H9 (cell line): Measurements from ENCODE around the gene MEGF10. TPM values are rescaled to one million over a fixed set of nuclear protein-coding genes. Genes with fewer than 3 reads are reported as not detected.

Experiments used
- DNase-seq: peaks from one replicate; pipeline ENCODE4 v3.0.0-alpha.2; 2017
- H2AFZ ChIP-seq: one replicate; pipeline ENCODE4 v1.6.1; 2013; ENCODE audit warnings: mild to moderate bottlenecking, low read length, control low read depth, moderate library complexity
- H2AK5ac ChIP-seq: 2 replicates; pipeline ENCODE4 v1.6.1; 2013; ENCODE audit warnings: low read length, control low read depth, mixed read lengths; ENCODE audit not compliant: insufficient read length
- H2BK120ac ChIP-seq: one replicate; pipeline ENCODE4 v1.6.1; 2013; ENCODE audit warnings: low read depth, mild to moderate bottlenecking, low read length, control low read depth, inconsistent platforms; ENCODE audit not compliant: poor library complexity, severe bottlenecking
- H2BK12ac ChIP-seq: 2 replicates; pipeline ENCODE4 v1.6.1; 2013; ENCODE audit warnings: low read length, control low read depth, mixed read lengths, low read depth; ENCODE audit not compliant: insufficient read length
- H2BK15ac ChIP-seq: 2 replicates; pipeline ENCODE4 v1.6.1; 2013; ENCODE audit warnings: low read depth, low read length, control low read depth
- H2BK20ac ChIP-seq: one replicate; pipeline ENCODE4 v1.6.1; 2013; ENCODE audit warnings: low read depth, mild to moderate bottlenecking, low read length, control low read depth, inconsistent platforms; ENCODE audit not compliant: poor library complexity, severe bottlenecking
- H2BK5ac ChIP-seq: 2 replicates; pipeline ENCODE4 v1.6.1; 2013; ENCODE audit warnings: low read length, control low read depth, mixed read lengths; ENCODE audit not compliant: insufficient read length
- H3K14ac ChIP-seq: 2 replicates; pipeline ENCODE4 v1.6.1; 2013; ENCODE audit warnings: low read length, control low read depth; ENCODE audit not compliant: insufficient read depth
- H3K18ac ChIP-seq: 2 replicates; pipeline ENCODE4 v1.6.1; 2013; ENCODE audit warnings: low read depth, mild to moderate bottlenecking, mixed read lengths, low read length, control low read depth; ENCODE audit not compliant: insufficient read length
- H3K23ac ChIP-seq: 2 replicates; pipeline ENCODE4 v1.6.1; 2013; ENCODE audit warnings: low read length, control low read depth, mixed read lengths, low read depth; ENCODE audit not compliant: insufficient read length
- H3K23me2 ChIP-seq: 2 replicates; pipeline ENCODE4 v1.6.1; 2013; ENCODE audit warnings: low read depth, mild to moderate bottlenecking, mixed read lengths, low read length, control low read depth; ENCODE audit not compliant: insufficient read length, poor library complexity, severe bottlenecking
- H3K27ac ChIP-seq: 2 replicates; pipeline ENCODE4 v1.5.1; 2013; ENCODE audit warnings: low read length, control low read depth, mixed read lengths, low read depth; ENCODE audit not compliant: insufficient read length
- H3K27me3 ChIP-seq: 2 replicates; pipeline ENCODE4 v1.6.1; 2013; ENCODE audit warnings: low read length, control low read depth, inconsistent platforms; ENCODE audit not compliant: insufficient read depth
- H3K4ac ChIP-seq: 2 replicates; pipeline ENCODE4 v1.6.1; 2013; ENCODE audit warnings: low read depth, mild to moderate bottlenecking, control low read depth, inconsistent platforms, low read length, moderate library complexity
- H3K4me1 ChIP-seq: 2 replicates; pipeline ENCODE4 v1.6.1; 2013; ENCODE audit warnings: low read length, control low read depth, inconsistent platforms; ENCODE audit not compliant: insufficient read depth
- H3K4me2 ChIP-seq: 2 replicates; pipeline ENCODE4 v1.6.1; 2013; ENCODE audit warnings: low read length, control low read depth, mixed read lengths; ENCODE audit not compliant: insufficient read length, insufficient read depth
- H3K56ac ChIP-seq: 2 replicates; pipeline ENCODE4 v1.6.1; 2013; ENCODE audit warnings: low read depth, mild to moderate bottlenecking, mixed read lengths, low read length, control low read depth; ENCODE audit not compliant: insufficient read length
- H3K79me1 ChIP-seq: 2 replicates; pipeline ENCODE4 v1.6.1; 2013; ENCODE audit warnings: low read depth, mild to moderate bottlenecking, moderate library complexity, low read length, control low read depth, inconsistent platforms; ENCODE audit not compliant: insufficient read depth, poor library complexity, severe bottlenecking
- H3K79me2 ChIP-seq: 2 replicates; pipeline ENCODE4 v1.6.1; 2013; ENCODE audit warnings: low read length, control low read depth, inconsistent platforms; ENCODE audit not compliant: insufficient read depth
- H3K9ac ChIP-seq: 2 replicates; pipeline ENCODE4 v1.6.1; 2013; ENCODE audit warnings: low read length, control low read depth, mixed read lengths; ENCODE audit not compliant: insufficient read length; ENCODE audit errors: extremely low read depth
- H3K9me3 ChIP-seq: one replicate; pipeline ENCODE4 v1.6.1; 2013; ENCODE audit warnings: low read depth, low read length, inconsistent platforms; ENCODE audit not compliant: control insufficient read depth
- H3T11ph ChIP-seq: one replicate; pipeline ENCODE4 v1.6.1; 2013; ENCODE audit warnings: mild to moderate bottlenecking, low read length, control low read depth, inconsistent platforms
- H4K20me1 ChIP-seq: one replicate; pipeline ENCODE4 v1.6.1; 2013; ENCODE audit not compliant: control insufficient read depth, insufficient read length, insufficient read depth
- H4K5ac ChIP-seq: 2 replicates; pipeline ENCODE4 v1.6.1; 2013; ENCODE audit warnings: low read depth, mild to moderate bottlenecking, mixed read lengths, low read length, control low read depth; ENCODE audit not compliant: insufficient read length
- H4K8ac ChIP-seq: replicated peaks from 2 replicates; pipeline ENCODE4 v1.6.1; 2013; ENCODE audit warnings: low read length, control low read depth, mixed read lengths, low read depth; ENCODE audit not compliant: insufficient read length
- H4K91ac ChIP-seq: 2 replicates; pipeline ENCODE4 v1.6.1; 2013; ENCODE audit warnings: low read depth, mild to moderate bottlenecking, moderate library complexity, mixed read lengths, low read length, control low read depth; ENCODE audit not compliant: insufficient read length
- H3K27ac Mint-ChIP-seq, 3 experiments: 2 replicates in 2 of 3; 3 replicates in 1 of 3; pipeline ENCODE4 v1.8.0; 2020 to 2021; ENCODE audit warnings: mixed read lengths in 3 of 3, mild to moderate bottlenecking in 1 of 3, moderate library complexity in 1 of 3
- H3K27me3 Mint-ChIP-seq: 2 replicates; pipeline ENCODE4 v1.8.0; 2021; ENCODE audit warnings: low read depth, mild to moderate bottlenecking, moderate library complexity, mixed read lengths
- H3K36me3 Mint-ChIP-seq, 3 experiments: 2 replicates in 2 of 3; 3 replicates in 1 of 3; pipeline ENCODE4 v1.8.0; 2020 to 2021; ENCODE audit warnings: low read depth in 3 of 3, mixed read lengths in 3 of 3; ENCODE audit not compliant: insufficient read depth in 1 of 3
- H3K4me1 Mint-ChIP-seq, 2 experiments: 2 replicates each; pipeline ENCODE4 v1.8.0; 2020; ENCODE audit warnings: mixed read lengths in 2 of 2
- H3K4me3 Mint-ChIP-seq, 2 experiments: 2 replicates in 1 of 2; 3 replicates in 1 of 2; pipeline ENCODE4 v1.8.0; 2020 to 2021; ENCODE audit warnings: mild to moderate bottlenecking in 2 of 2, mixed read lengths in 2 of 2, moderate library complexity in 1 of 2
- H3K9me3 Mint-ChIP-seq, 2 experiments: 2 replicates in 1 of 2; 3 replicates in 1 of 2; pipeline ENCODE4 v1.8.0; 2020; ENCODE audit warnings: mild to moderate bottlenecking in 2 of 2, mixed read lengths in 2 of 2, moderate library complexity in 1 of 2
- WGBS: extraction: QIAGEN DNeasy Blood & Tissue Kit; methylation state at CpG from one replicate; pipeline ENCODE4 v1.1.7; 2013; ENCODE audit warnings: missing lambda C conversion rate, low lambda C conversion rate, mixed read lengths; ENCODE audit not compliant: insufficient read length; ENCODE audit errors: extremely low coverage; 5-methylcytosine and 5-hydroxymethylcytosine counted together
- total RNA-seq: library from RNA; stranded (reverse); gene quantifications from 2 replicates; pipeline ENCODE4 v1.2.1, GENCODE V29; 2021
- TF ChIP-seq, protein P1 (sequence below): fragments of 200-600 bp; sonication (generic); conservative IDR thresholded peaks from 3 replicates; pipeline ENCODE4 v1.8.0; 2021; ENCODE audit warnings: antibody characterized with exemption, mild to moderate bottlenecking

MEGF10 gene
- total RNA-seq, 1 experiment from 2014 or later, result 36.5 TPM

DNA sequence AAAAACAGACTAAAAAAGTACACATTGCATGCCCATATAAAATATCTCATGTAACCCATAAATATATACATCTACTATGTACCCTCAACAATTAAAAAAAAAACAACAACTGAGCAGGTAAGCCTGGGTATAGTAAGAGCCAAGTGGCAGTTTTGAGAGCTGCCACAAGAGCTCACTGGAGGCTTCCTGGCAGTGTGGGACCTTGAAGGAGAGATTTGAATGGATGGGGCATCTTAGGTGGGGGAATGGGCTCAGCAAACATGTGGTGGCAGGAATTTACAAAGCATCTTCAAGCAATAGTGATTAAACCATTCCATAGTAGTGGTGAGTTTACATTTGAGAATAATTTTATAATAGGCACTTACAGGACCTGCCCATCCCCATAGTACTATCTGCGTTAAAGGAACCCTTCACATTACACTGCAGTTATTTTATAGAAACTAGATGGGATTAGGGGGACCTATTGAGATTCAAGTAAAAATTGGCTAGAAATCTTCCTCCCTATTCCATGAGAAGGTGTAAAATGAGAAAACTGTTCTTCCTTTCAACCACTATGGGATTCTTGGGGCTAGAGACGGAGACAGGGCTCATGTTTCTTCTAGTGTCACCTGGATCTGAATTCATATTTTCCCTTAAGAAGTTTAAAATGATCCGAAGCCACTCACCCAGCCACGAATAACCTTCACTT is 6.9 kb downstream of the MEGF10 start:
- H3K18ac ChIP-seq, result no peak overlapping the region
- H3K9me3 ChIP-seq, result no peaks in the 10 kb centered on the region
- no CpG with 5 or more reads among the region's 4 CpGs for whole genome bisulfite sequencing
- no peak overlapping the region for H3K9ac ChIP-seq
- no peak for DNase-seq
- H3K4me2 ChIP-seq, result no peak overlapping the region
- no peak overlapping the region for H2BK12ac ChIP-seq
- H4K20me1 ChIP-seq, result no peaks in the 10 kb centered on the region
- no peak overlapping the region for H3K14ac ChIP-seq
- H2BK20ac ChIP-seq, result no peak overlapping the region
- no peaks in the 10 kb centered on the region for H3K79me1 ChIP-seq
- H3K9me3 Mint-ChIP-seq, result no peaks in the 10 kb centered on the region
- H3K79me2 ChIP-seq, result peaks cover 8% of the 10 kb centered on the region; the same call in 1 of the 2 replicates
- TF ChIP-seq, protein P1, sequence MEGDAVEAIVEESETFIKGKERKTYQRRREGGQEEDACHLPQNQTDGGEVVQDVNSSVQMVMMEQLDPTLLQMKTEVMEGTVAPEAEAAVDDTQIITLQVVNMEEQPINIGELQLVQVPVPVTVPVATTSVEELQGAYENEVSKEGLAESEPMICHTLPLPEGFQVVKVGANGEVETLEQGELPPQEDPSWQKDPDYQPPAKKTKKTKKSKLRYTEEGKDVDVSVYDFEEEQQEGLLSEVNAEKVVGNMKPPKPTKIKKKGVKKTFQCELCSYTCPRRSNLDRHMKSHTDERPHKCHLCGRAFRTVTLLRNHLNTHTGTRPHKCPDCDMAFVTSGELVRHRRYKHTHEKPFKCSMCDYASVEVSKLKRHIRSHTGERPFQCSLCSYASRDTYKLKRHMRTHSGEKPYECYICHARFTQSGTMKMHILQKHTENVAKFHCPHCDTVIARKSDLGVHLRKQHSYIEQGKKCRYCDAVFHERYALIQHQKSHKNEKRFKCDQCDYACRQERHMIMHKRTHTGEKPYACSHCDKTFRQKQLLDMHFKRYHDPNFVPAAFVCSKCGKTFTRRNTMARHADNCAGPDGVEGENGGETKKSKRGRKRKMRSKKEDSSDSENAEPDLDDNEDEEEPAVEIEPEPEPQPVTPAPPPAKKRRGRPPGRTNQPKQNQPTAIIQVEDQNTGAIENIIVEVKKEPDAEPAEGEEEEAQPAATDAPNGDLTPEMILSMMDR, result peak; percentile 33; the same call in 2 of the 3 replicates
- H2BK5ac ChIP-seq, result no peak overlapping the region
- no peak overlapping the region; a peak in 1 of 7 replicates for H3K27ac Mint-ChIP-seq
- H3K27ac ChIP-seq, result no peak overlapping the region
- H3K27me3 ChIP-seq, result no peaks in the 10 kb centered on the region
- H2BK15ac ChIP-seq, result no peak overlapping the region
- no peak overlapping the region for H4K5ac ChIP-seq
- H2BK120ac ChIP-seq, result no peak overlapping the region
- no peak overlapping the region for H3K4ac ChIP-seq
- no peak overlapping the region for H2AK5ac ChIP-seq
- no peaks in the 10 kb centered on the region for H3K27me3 Mint-ChIP-seq
- H3K23me2 ChIP-seq, result no peaks in the 10 kb centered on the region
- no peak overlapping the region for H4K91ac ChIP-seq
- peaks cover 9% of the 10 kb centered on the region; the same call in 1 of the 2 replicates for H3K4me1 ChIP-seq
- no peak overlapping the region for H3K4me3 Mint-ChIP-seq
- no peak overlapping the region for H2AFZ ChIP-seq
- no peak overlapping the region for H4K8ac ChIP-seq
- H3T11ph ChIP-seq, result no peak overlapping the region
- H3K56ac ChIP-seq, result no peak overlapping the region
- peaks cover 69 to 70% of the 10 kb centered on the region in 2 experiments for H3K4me1 Mint-ChIP-seq
- no peak overlapping the region for H3K23ac ChIP-seq
- H3K36me3 Mint-ChIP-seq, result peaks cover 0 to 8% (median 4%) of the 10 kb centered on the region in 3 experiments; a peak in 2 of 7 replicates
